GM12801 (cell line): ENCODE data around the gene B3GAT1.

Experiments used
- TF ChIP-seq, protein P1 (sequence below): IDR thresholded peaks from one replicate; pipeline ENCODE4 v1.5.1; 2011; ENCODE audit warnings: control low read depth; ENCODE audit not compliant: insufficient read length; ENCODE audit errors: extremely low read depth

The B3GAT1 gene

DNA sequence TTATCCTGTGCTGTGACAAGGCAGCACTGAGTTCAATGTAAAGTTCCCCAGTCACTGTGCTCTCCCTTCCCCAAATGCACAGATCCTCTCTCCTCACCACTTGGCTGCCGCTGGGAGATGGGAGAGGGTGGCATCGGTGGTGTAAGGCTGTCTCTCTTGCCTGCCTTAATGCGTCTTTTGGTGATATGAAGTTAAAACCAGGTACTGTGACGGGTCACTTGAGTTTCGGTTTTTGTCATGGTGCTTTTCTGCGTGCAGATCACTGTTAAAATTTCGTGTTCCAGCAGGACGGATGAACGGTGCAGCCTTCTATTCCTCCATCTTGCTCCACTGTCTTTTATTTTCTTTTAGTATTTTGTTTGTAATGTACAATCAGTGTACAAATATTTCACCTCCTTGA, 61.7 kb downstream of the B3GAT1 start:
- TF ChIP-seq, protein P1, sequence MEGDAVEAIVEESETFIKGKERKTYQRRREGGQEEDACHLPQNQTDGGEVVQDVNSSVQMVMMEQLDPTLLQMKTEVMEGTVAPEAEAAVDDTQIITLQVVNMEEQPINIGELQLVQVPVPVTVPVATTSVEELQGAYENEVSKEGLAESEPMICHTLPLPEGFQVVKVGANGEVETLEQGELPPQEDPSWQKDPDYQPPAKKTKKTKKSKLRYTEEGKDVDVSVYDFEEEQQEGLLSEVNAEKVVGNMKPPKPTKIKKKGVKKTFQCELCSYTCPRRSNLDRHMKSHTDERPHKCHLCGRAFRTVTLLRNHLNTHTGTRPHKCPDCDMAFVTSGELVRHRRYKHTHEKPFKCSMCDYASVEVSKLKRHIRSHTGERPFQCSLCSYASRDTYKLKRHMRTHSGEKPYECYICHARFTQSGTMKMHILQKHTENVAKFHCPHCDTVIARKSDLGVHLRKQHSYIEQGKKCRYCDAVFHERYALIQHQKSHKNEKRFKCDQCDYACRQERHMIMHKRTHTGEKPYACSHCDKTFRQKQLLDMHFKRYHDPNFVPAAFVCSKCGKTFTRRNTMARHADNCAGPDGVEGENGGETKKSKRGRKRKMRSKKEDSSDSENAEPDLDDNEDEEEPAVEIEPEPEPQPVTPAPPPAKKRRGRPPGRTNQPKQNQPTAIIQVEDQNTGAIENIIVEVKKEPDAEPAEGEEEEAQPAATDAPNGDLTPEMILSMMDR = no peak

DNA sequence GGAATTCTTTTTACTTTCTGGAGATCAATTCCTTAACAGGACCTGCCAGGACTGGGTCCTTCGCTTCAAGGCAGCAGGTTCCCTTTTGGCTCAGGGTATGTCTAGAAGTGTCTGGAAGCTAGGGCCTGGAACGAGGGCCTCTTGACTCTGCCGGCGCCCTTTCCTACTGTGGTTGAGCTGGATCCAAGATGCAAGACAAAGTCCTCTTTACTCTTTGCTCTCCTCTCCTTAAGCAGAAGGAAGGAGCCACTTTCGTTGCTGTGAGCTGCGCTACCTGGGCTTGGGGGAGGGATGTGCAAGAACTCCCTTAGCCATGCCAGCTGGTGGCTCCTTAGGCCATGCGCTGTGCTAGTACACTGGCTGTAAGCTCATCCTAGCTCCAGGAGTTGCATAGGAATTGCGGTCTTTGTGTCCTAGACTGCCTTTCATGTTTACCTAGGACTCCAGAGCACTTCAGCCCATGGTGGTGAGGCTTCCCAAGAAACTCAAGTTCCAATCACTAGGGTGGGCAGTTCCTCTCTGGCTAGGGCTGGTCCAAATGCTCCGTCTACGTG, 62.2 kb downstream of the B3GAT1 start:
- TF ChIP-seq, protein P1 = no peak

DNA sequence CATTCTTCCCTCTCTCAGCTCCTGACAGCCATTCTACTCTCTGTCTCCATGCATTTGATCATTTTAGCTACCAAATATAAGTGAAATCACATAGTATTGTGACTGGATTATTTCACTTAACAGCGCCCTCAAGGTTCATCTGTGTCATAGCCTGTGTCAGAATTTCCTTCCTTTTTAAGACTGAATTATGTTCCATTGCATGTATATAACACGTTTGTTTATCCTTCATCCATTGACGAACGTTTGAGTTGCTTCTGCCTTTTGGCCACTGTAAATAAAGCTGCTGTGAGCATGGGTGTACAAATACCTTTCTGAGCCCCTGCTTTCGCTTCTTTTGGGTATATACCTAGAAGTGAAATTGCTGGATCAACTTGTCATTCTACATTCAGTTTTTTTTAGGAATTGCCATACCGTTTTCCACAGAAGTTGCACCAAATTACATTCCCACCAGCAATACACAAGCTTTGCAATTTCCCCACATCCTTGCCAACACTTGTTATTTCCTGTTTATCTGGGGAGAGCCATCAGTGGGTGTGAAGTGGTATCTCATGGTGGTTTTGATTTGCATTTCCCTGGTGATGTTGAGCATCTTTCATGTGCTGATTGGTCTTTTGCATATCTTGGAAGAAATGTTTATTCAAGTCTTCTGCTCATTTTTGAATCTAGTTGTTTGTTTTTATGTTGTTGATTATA, 62.8 kb downstream of the B3GAT1 start:
- TF ChIP-seq, protein P1 = no peak

DNA sequence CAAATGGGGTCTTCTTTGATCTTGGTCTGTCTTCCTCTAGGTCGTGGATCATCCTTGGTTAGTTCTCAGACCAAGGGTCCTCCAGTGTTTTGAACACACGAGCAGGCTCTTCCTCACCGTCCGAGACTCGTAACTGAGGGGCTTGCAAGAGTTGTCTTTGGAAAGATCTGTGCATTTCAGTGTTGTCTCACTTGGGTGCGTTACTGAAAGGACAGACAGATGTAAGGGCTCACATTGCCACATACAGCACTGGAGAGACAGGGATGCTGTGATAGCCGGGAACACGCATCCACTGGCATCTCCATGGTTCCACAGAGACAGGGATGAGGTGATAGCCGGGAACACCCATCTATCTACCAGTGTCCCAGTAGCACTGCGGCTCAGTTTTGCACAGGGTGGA, 64.6 kb downstream of the B3GAT1 start:
- TF ChIP-seq, protein P1 = no peak

DNA sequence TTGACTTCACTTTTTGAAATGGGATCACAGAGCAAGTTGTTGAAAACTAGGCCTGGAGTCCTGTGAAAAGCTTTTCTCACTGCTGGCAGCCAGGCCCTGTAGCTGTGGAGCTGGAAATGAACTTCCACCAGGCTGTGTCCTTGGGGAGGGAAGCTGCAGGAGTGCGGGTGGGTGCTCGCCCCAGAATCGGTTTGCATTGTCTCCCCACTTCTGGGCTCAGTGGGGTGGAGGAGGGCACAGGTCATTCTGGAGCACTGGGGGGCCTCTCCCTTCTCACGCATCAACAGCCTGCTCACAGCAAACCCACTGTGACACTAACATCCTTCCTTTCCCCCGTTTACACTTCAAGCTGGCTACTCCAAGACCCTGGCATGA, 65.1 kb downstream of the B3GAT1 start:
- TF ChIP-seq, protein P1 = no peak

DNA sequence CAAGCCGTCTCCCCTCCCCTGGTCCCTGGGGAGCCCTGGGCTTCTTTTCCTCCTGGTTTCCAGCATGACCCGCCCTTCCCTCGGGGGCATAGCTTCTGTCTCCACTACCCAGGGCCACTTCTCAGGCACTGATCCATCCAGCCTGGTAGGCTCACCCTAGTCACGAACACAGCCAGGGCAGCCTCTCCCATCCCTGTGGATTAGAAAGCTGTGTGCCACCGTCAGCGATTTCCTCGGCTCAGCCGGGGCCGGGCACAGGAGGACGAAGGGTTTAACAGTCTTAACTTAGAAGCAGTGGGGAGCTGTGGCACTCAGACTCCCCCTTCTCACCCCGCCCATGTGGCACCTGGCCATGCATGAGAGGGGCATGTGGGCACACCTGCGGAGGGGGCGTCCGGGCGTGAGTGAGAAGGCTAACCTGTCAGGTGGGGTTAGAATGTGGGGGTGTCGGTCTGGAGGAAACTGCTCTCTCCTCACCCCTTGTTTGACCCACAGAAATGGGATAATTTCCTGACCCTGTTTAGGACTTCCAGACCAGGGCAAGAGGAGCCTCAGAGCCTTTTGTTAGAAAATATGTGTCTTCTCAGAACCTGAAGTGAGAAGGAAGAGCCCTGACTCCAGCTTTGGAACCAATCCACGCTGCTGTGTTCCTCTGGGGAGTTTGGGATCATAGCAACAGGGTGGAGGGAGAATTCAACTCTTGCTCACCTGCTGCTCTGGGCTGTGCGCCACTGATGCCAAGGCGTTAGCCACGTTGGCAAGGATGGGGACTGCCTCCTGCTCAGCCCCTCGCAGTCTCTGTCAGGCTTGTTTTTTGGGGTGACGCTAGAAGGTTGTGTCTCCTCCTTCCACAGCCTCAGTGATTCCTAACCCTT, 65.7 kb downstream of the B3GAT1 start:
- TF ChIP-seq, protein P1 = no peak

DNA sequence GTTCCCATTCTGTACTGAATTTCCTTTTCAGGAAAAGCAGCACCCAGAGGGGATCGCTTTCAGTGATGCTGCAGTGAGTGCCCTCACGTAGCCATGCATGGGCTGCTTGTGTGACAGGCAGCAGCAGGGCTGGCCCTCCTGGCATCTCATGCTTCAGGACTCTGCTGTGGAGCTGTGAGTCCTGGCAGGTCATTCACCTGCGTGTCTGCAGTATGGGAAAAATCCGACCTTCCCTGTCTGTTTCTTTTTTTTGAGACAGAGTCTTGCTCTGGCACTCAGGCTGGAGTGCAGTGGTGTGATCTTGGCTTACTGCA, 66.8 kb downstream of the B3GAT1 start:
- TF ChIP-seq, protein P1 = no peak
